ENCODE measurements around the gene ZNF283. TPM values are rescaled to one million over a fixed set of nuclear protein-coding genes. Genes with fewer than 3 reads are reported as not detected.
A peak's percentile ranks its signal among the peaks of the same experiment; 100 is the strongest.

Gene ZNF283
- total and polyA plus RNA-seq, 7 donors: 0.79 to 8.7 (median 4.3) TPM

GRCh38 chr19:43789029-43789428, 38.1 kb upstream of the ZNF283 start:
- DNase-seq (no peak), ATAC-seq (no peak)
- no peak overlapping the region for H3K4me3 ChIP-seq
- H3K27me3 ChIP-seq (ENCODE audit: insufficient read depth in 3 of 3, low read length in 2 of 3): no peaks in the 10 kb centered on the region
- no peaks in the 10 kb centered on the region for H3K36me3 ChIP-seq (ENCODE audit: insufficient read depth in 1 of 2, low read depth in 1 of 2)
- H3K27ac ChIP-seq: no peak overlapping the region
- TF ChIP-seq CTCF (IDR thresholded peaks at IDR 0.05): no peak
- 5 to 7% (median 5%) methylated on average over 3 of the region's 3 CpGs for WGBS, 3 donors
- intact Hi-C loops (cut with DNase I): no loop called here
- no peaks in the 10 kb centered on the region for H3K4me1 ChIP-seq
- H3K9me3 ChIP-seq: no peaks in the 10 kb centered on the region

- Histone ChIP-seq H3K27ac (no peak overlapping the region), H3K9me3 (no peaks in the 10 kb centered on the region), H3K27me3 (ENCODE audit: insufficient read depth in 3 of 3, low read length in 2 of 3) (peaks cover 0 to 8% (median 0%) of the 10 kb centered on the region in 3 donors), H3K4me3 (no peak overlapping the region), H3K4me1 (no peaks in the 10 kb centered on the region), H3K36me3 (ENCODE audit: insufficient read depth in 1 of 2, low read depth in 1 of 2) (peaks cover 0 to 2% of the 10 kb centered on the region in 2 donors)
- intact Hi-C loops (cut with DNase I): no loop called here
- DNase-seq (no peak), ATAC-seq (no peak)
- TF ChIP-seq CTCF (IDR thresholded peaks at IDR 0.05): no peak
- WGBS, 3 donors: 24 to 37% (median 34%) methylated on average over 3 of the region's 3 CpGs
Measured at GRCh38 chr19:43790587-43790986, 36.5 kb upstream of the ZNF283 start.

GRCh38 chr19:43797118-43797517, 30.0 kb upstream of the ZNF283 start:
- H3K27me3 ChIP-seq (ENCODE audit: insufficient read depth in 3 of 3, low read length in 2 of 3): peaks cover 0 to 36% (median 20%) of the 10 kb centered on the region in 3 donors
- H3K27ac ChIP-seq: no peak overlapping the region
- no peaks in the 10 kb centered on the region for H3K9me3 ChIP-seq
- H3K4me1 ChIP-seq: no peaks in the 10 kb centered on the region
- ATAC-seq (no peak), DNase-seq (no peak)
- no peak for TF ChIP-seq CTCF (IDR thresholded peaks at IDR 0.05)
- no peak overlapping the region for H3K4me3 ChIP-seq
- peaks cover 0 to 2% of the 10 kb centered on the region in 2 donors for H3K36me3 ChIP-seq (ENCODE audit: insufficient read depth in 1 of 2, low read depth in 1 of 2)
- intact Hi-C loops (cut with DNase I): no loop called here
- WGBS, 3 donors: 28 to 50% (median 39%) methylated on average over 6 of the region's 6 CpGs

- Histone ChIP-seq H3K4me1 (no peaks in the 10 kb centered on the region), H3K4me3 (no peak overlapping the region), H3K9me3 (no peaks in the 10 kb centered on the region), H3K36me3 (ENCODE audit: insufficient read depth in 1 of 2, low read depth in 1 of 2) (peaks cover 0 to 2% of the 10 kb centered on the region in 2 donors), H3K27ac (no peak overlapping the region), H3K27me3 (ENCODE audit: insufficient read depth in 3 of 3, low read length in 2 of 3) (peaks cover 0 to 36% (median 23%) of the 10 kb centered on the region in 3 donors)
- intact Hi-C loops (cut with DNase I): no loop called here
- no peak for DNase-seq
- TF ChIP-seq CTCF (IDR thresholded peaks at IDR 0.05): no peak
- no peak for ATAC-seq
- 67 to 81% (median 80%) methylated on average over 5 to 7 of the region's 7 CpGs for WGBS, 3 donors
Measured at GRCh38 chr19:43797556-43797955, 29.6 kb upstream of the ZNF283 start.

GRCh38 chr19:43798026-43798545, 29.0 kb upstream of the ZNF283 start:
- Histone ChIP-seq H3K27ac (no peak overlapping the region), H3K4me3 (peak overlapping the region; percentile 56), H3K4me1 (no peaks in the 10 kb centered on the region), H3K9me3 (no peaks in the 10 kb centered on the region), H3K27me3 (ENCODE audit: insufficient read depth in 3 of 3, low read length in 2 of 3) (peaks cover 0 to 36% (median 23%) of the 10 kb centered on the region in 3 donors), H3K36me3 (ENCODE audit: insufficient read depth in 1 of 2, low read depth in 1 of 2) (peaks cover 0 to 2% of the 10 kb centered on the region in 2 donors)
- ATAC-seq: no peak
- intact Hi-C loops (cut with DNase I): no loop called here
- no peak for DNase-seq
- TF ChIP-seq CTCF (IDR thresholded peaks at IDR 0.05): no peak
- 42 to 50% (median 45%) methylated on average over 5 of the region's 5 CpGs for WGBS, 3 donors

Measured in psoas muscle (tissue), 8 donors.